GM08714 (cell line): ENCODE measurements around the gene KIF24.

Source experiments
- H3K4me3 ChIP-seq: fragments of 200-500 bp; sonication (Bioruptor generic); 2 replicates; pipeline ENCODE4 v1.5.1; 2014; ENCODE audit warnings: mild to moderate bottlenecking, low read length, inconsistent platforms
- ZNF274 ChIP-seq: IDR thresholded peaks from 2 replicates; pipeline ENCODE4 v1.6.1; 2012; ENCODE audit warnings: mild to moderate bottlenecking, low read depth, low read length

KIF24 gene

GRCh38 chr9:34328987-34329832 lies at the start of gene KIF24, which contains the start of gene NUDT2:
KIF24 (minus strand) TSS chr9:34329268; CDS start chr9:34311346, 17,922 bp downstream.
NUDT2 (plus strand) TSS chr9:34329569; CDS start chr9:34339040, 9,471 bp downstream.
- no peak for TF ChIP-seq ZNF274
- H3K4me3 ChIP-seq = peak within 1 kb of the TSS; percentile 84

DNA sequence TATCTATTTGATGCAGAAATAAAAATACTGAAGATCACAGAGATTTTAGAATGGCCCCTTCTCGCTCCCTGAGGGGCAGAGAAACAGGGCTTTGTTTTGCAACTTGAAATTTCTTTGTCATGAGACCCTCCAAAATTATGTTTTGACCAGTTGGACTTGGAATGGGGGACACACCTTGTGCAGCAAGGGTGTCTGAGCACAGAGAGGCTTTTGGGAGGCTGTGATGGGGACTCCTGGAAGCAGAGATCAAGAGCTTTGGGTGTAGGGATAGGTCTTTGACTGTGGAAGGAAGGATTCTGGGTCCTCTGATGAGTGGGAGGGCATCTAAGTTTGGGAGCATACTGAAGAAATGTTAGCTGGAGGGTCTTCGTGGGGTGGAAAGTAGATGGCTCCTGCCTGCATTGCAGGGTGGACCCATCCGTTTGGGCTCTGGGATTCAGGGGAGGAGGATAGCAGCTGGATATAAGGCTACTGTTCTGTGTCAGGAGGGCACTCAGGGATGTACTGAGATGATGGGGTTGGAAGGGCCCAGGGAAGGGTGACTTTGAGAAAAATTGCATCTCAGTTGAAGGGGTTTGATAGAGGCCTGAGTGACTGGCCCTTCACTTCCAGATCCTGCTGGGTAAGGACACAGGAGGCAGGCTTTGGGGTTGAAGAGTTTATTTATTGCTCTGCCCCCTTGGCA lies 49.5 kb upstream of the KIF24 start:
- TF ChIP-seq ZNF274 = no peak

DNA sequence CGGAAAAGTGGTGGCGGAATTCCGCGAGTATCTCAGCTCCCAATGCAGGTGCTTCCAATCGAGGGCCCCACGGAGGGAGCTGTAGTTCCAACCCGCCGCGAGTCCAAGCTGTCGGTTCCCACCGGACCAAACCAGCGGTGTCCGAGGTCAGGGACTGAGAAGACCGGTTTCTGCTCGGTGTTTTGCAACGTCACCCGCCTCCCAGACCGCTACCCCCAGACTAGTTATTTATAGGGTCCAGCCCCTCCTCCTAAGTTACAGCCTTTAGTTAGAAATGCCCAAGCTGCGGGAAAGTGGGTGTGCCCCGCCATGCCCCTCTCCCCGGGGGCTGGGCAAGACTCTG lies 48.3 kb upstream of the KIF24 start:
- peak overlapping the region; percentile 59; the same call in 1 of the 2 replicates for H3K4me3 ChIP-seq
- no peak for TF ChIP-seq ZNF274

More for the DNA sequence above, 49.5 kb upstream of the KIF24 start:
- no peak overlapping the region for H3K4me3 ChIP-seq

- peak within 1 kb of the TSS; percentile 59; the same call in 1 of the 2 replicates for H3K4me3 ChIP-seq
- no peak for TF ChIP-seq ZNF274
These were observed 47.7 kb upstream of the KIF24 start, which contains the start of gene MYORG for GRCh38 chr9:34376596-34377403. MYORG (minus strand) TSS chr9:34376898; CDS start chr9:34372943, 3,955 bp downstream.

- TF ChIP-seq ZNF274 = no peak
- H3K4me3 ChIP-seq = peak overlapping the region; percentile 59; the same call in 1 of the 2 replicates
These were observed 47.0 kb upstream of the KIF24 start for GRCh38 chr9:34375901-34376595.

GRCh38 chr9:34374905-34375552 lies 46.0 kb upstream of the KIF24 start:
- TF ChIP-seq ZNF274 = no peak
- no peak overlapping the region for H3K4me3 ChIP-seq

GRCh38 chr9:34374339-34374738 lies 45.3 kb upstream of the KIF24 start:
- TF ChIP-seq ZNF274 = no peak

GRCh38 chr9:34373749-34374148 lies 44.7 kb upstream of the KIF24 start:
- H3K4me3 ChIP-seq = no peak overlapping the region
- no peak for TF ChIP-seq ZNF274

More at GRCh38 chr9:34374339-34374738, 45.3 kb upstream of the KIF24 start:
- H3K4me3 ChIP-seq = no peak overlapping the region

DNA sequence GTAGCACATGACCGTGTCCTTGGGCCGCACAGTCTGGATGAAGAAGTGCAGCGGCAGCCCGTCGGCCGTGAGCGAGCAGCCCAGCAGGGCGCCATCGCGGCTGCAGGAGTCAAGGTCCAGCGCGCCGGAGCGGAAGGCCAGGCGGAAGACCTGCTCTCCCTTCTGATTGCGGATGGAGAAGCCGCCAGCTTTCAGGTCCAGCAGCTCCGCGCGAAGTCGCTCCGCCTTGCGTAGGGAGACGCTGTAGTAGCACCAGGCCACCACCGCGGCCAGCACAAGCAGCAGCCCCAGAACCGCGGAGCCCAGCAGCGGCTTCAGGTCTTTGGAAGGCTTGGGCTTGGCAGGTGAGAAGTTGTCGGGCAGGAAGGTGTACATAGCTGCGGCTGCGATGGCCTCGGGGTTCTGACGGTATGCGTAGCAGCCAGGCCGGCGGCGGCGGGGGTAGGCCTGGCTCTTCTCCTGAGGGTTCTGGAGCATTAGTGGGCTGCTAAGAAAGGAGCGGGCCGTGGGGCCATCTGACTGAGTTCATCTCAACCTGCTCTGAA lies 43.5 kb upstream of the KIF24 start:
- no peak overlapping the region for H3K4me3 ChIP-seq
- TF ChIP-seq ZNF274 = no peak

DNA sequence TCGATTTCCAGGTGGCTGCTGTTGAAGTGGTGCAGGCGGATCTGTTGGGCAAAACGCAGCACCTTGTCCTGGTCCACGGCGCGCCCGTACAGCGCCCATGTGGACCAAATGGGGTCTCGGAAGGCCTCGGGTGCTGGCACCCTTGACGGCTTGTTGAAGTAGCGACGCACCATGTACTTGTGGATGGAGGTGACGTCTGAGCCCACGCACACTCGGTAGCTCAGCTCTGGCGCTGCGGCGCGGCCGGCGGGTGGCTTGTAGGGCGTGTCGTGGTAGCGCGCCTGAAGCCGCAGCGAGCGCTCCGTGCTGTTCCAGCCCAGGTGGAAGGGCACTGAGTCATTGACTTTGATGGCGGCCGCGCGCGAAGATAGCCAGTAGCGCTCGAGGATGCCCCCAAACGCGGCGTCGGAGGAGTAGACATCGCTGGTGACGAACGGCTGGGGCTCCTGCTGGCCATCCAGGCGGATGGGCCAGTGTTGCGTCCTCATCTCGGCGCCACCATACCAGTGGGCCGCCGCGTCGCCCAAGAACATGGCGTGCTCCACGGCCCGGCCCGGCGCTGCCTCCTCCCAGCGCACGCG lies 42.9 kb upstream of the KIF24 start:
- TF ChIP-seq ZNF274 = no peak

GRCh38 chr9:34370970-34371880 lies 42.2 kb upstream of the KIF24 start:
- no peak for TF ChIP-seq ZNF274
- no peak overlapping the region for H3K4me3 ChIP-seq

More for the DNA sequence above, 42.9 kb upstream of the KIF24 start:
- H3K4me3 ChIP-seq = no peak overlapping the region
